ENCODE measurements around the gene CORO6. TPM values are rescaled to one million over a fixed set of nuclear protein-coding genes. Genes with fewer than 3 reads are reported as not detected.

Gene CORO6
- total and polyA plus RNA-seq, 2 of the 13 experiments (the other 11 are each of a cell fraction or from before 2014, with no cell fraction given): 0.42 to 0.82 TPM

- TF ChIP-seq MEF2D (CRISPR knock-in tag; IDR thresholded peaks at IDR 0.05) (no peak), PPARG (CRISPR knock-in tag; conservative IDR thresholded peaks at IDR 0.05) (0 out of 2 replicates have a peak, but pooled peaks have one; percentile 27), NCOA2 (CRISPR knock-in tag; IDR thresholded peaks at IDR 0.05) (peak; percentile 53), GTF3A (CRISPR knock-in tag; conservative IDR thresholded peaks at IDR 0.05) (no peak), YY1 (IDR thresholded peaks at IDR 0.05; ENCODE audit: insufficient read depth, insufficient replicate concordance, low read depth, low read length) (peak; percentile 51), HDAC6 (IDR thresholded peaks at IDR 0.05; ENCODE audit: low read depth, low read length) (no peak), REXO4 (CRISPR knock-in tag; IDR thresholded peaks at IDR 0.05; ENCODE audit: borderline replicate concordance) (no peak), ZNF160 (CRISPR knock-in tag; IDR thresholded peaks at IDR 0.05) (0 out of 2 replicates have a peak, but pooled peaks have one; percentile 41), SP5 (CRISPR knock-in tag; IDR thresholded peaks at IDR 0.05; ENCODE audit: borderline replicate concordance, low read depth) (peak; percentile 67), ZNF75D (CRISPR knock-in tag; IDR thresholded peaks at IDR 0.05; ENCODE audit: borderline replicate concordance) (no peak), ZNF414 (CRISPR knock-in tag; IDR thresholded peaks at IDR 0.05) (no peak), ZBTB37 (CRISPR knock-in tag; IDR thresholded peaks at IDR 0.05) (peak; percentile 34; the same call in 1 of the 2 replicates), ZNF790 (CRISPR knock-in tag; IDR thresholded peaks at IDR 0.05; ENCODE audit: borderline replicate concordance) (no peak), SP4 (CRISPR knock-in tag; IDR thresholded peaks at IDR 0.05) (no peak), ZNF788 (CRISPR knock-in tag; IDR thresholded peaks at IDR 0.05; ENCODE audit: borderline replicate concordance) (peak; percentile 83; the same call in 1 of the 2 replicates), PREB (CRISPR knock-in tag; IDR thresholded peaks at IDR 0.05) (no peak), FOXP4 (CRISPR knock-in tag; IDR thresholded peaks at IDR 0.05) (peak; percentile 39; the same call in 1 of the 2 replicates), KLF6 (CRISPR knock-in tag; IDR thresholded peaks at IDR 0.05) (no peak), HCFC1 (IDR thresholded peaks at IDR 0.05; ENCODE audit: low read depth, low read length) (no peak), POLR2AphosphoS2 (IDR thresholded peaks at IDR 0.05; ENCODE audit: low read depth, low read length) (no peak), TRAFD1 (CRISPR knock-in tag; IDR thresholded peaks at IDR 0.05; ENCODE audit: borderline replicate concordance) (peak; percentile 65; the same call in 1 of the 2 replicates), ZKSCAN1 (IDR thresholded peaks at IDR 0.05; ENCODE audit: low read length) (no peak), NCOR1 (IDR thresholded peaks at IDR 0.05; ENCODE audit: borderline replicate concordance, low read length) (peak; percentile 85; the same call in 1 of the 2 replicates)
These were observed 47.8 kb downstream of the CORO6 start (continued) for GRCh38 chr17:29574732-29575510.
